Activated CD4-positive, alpha-beta T cell treated with anti-CD3 and anti-CD28 coated beads, Interleukin-2, amount 50 U/mL, for 1 hour (primary cell): ENCODE data around the gene MAN1B1.

ENCODE experiments used
- DNase-seq: peaks from one replicate; pipeline ENCODE4 v3.0.0-alpha.2; 2020

MAN1B1 gene

DNA sequence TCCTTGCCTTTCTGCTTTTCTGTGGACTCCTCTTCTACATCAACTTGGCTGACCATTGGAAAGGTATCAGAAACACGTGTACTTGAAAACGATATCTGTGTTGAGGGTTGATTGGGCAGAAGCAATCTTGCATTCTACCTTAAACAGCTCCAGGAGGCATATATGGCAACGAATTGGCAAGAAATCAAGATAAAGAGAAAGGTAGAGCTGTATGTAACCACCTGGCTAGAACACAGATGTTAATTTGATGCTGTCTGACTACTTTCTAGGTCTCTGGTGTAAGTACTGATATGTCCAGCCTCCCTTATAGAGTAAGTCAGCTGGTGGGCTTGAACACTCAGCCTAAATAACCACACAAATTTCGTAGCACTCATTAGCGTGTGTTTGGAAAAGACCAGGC lies 1.3 kb downstream of the MAN1B1 start:
- no peak for DNase-seq

GRCh38 chr9:137089232-137089947 lies 2.6 kb downstream of the MAN1B1 start:
- DNase-seq, result no peak

DNA sequence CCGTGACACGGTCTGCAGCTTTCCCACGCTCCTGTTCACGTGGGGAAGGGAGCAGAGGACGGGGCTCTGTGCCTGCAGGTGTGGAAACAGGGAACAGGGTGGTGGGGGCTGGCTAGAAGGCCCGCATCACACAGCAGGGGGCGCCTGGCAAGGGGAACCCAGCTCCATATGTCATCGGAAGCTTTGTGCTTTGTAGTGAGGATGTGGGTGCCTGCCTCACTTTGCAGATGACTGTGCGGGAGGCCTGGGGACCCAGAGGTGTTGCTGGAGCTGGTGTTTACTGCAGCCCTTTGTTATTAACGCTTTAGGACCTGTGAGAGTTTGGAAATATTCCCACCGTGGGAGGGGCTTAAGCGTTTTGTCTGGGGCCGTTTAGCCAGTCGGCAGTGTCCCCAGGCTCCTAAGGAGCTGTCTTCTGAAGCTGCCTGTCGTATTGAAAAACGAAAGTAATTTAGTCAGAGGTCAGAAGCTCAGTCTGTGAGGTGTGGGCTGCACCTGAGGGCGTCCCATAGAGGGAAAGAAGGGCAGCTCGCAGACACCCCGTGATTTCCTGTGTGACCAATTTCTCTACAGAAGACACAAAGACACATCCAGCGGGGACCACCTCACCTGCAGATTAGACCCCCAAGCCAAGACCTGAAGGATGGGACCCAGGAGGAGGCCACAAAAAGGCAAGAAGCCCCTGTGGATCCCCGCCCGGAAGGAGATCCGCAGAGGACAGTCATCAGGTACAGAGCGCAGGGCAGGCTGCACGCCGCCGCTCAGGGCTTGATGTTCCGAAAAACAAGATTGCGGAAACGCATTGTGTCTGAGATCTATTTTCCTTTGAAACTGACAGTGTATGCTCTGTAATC lies 9.1 kb downstream of the MAN1B1 start:
- DNase-seq, result peak; percentile 86

DNA sequence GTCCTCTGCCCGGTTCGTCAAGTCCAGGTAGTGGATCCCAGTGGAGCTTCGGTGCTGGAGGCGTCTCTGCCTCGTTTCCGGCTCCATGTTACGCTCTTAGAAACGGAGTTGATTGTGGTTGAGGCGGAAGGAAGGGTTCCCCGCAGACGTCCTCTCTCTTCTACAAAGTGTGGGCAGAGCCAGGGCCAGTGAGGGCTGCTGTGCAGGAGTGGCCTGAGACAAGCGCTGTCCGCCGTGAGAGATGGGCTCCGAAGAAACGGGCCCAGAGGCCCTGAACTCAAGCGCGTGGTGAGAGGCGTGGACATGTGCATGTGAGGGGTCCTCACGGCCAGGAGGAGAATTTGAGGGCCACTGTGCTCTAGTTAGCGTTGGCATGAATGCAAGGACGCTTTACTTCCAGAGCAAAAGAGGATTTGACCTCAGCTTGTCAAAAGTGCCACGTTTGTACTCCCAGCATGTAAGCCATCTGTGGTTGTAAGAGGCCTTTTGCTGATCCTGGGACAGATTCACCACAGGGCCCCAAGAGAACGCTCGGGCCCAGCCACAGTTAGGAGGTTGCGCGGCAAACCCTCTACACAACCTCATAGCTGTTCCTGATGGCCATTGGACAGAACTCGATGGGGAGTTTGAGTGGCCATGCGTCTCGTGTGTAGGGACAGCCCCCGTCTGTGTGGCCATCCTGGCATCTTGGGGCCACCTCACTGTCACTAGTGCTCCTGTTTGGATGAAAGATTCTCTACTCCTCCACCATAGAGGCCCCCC lies 10.2 kb downstream of the MAN1B1 start:
- no peak for DNase-seq

DNA sequence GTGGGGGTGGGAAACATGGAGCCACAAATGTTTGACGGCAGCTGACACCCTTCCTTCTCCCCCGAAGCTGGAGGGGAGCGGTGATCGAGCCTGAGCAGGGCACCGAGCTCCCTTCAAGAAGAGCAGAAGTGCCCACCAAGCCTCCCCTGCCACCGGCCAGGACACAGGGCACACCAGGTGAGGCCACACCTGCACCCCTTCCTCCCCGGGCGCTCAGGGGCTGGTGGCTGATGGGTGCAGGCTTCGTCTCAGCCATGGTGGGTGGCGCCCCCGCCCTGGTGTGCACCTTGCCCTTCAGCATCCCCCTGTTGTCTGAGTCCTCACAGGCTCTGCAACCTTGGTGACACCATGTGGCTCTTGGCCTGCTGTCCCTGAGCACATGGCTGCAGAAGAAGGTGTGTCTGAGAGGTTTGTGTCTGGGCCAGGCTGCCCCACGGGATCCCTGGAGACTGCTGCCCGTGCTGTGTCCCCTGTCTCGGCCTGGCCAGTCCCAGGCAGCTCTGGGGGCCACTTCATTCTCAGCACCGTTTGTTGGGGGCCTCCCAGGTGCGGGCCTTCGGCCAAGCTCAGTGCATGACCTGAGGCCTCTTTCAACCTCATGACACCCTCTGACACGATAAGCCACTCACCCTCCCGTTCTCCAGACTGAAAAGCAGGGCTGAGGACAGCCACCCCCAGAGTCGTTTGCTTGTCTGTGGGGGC lies 11.1 kb downstream of the MAN1B1 start:
- no peak for DNase-seq

DNA sequence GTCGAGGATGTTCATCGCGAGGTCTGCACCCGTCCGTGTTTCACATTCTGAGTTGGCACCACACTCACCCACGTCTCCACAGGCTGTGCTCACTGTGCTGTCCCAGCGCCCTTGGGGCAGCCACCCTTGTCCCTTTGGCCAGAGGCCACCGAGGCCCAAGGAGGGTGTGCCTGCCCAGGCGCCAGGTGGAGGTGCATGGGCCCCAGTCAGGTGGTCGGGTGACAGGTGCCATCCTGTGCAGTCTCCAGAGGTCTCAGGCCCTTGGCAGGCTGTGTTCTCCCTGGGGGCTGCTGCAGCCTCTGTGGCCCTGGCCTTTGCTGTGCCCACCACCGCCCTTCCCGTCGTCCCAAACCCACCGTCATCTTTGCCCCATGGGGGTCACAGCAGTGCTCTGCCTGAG lies 12.4 kb downstream of the MAN1B1 start:
- DNase-seq, result no peak

DNA sequence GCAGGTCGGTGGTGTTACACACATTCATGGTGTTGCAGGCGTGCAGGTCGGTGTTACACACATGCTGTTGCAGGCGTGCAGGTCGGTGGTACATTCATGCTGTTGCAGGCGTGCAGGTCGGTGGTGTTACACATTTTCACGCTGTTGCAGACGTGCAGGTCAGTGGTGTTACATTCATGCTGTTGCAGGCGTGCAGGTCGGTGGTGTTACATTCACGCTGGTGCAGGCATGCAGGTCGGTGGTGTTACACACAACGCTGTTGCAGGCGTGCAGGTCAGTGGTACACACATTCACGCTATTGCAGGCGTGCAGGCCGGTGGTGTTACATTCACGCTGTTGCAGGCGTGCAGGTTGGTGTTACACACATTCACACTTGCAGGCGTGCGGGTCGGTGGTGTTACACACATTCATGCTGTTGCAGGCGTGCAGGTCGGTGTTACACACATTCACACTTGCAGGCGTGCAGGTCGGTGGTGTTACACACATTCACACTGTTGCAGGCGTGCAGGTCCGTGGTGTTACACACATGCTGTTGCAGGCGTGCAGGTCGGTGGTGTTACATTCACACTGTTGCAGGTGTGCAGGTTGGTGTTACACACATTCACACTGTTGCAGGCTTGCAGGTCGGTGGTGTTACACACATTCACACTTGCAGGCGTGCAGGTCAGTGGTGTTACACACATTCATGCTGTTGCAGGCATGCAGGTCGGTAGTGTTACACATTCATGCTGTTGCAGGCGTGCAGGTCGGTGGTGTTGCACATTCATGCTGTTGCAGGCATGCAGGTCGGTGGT lies 16.6 kb downstream of the MAN1B1 start:
- DNase-seq, result no peak

GRCh38 chr9:137105814-137106661 lies 19.3 kb downstream of the MAN1B1 start:
- DNase-seq, result no peak

GRCh38 chr9:137106662-137107250 lies 20.0 kb downstream of the MAN1B1 start:
- DNase-seq, result no peak

- DNase-seq, result no peak
These were observed 20.6 kb downstream of the MAN1B1 start for GRCh38 chr9:137107312-137107921.

GRCh38 chr9:137107982-137108381 lies 21.2 kb downstream of the MAN1B1 start:
- no peak for DNase-seq

GRCh38 chr9:137108608-137109249 lies 21.9 kb downstream of the MAN1B1 start:
- DNase-seq, result no peak

DNA sequence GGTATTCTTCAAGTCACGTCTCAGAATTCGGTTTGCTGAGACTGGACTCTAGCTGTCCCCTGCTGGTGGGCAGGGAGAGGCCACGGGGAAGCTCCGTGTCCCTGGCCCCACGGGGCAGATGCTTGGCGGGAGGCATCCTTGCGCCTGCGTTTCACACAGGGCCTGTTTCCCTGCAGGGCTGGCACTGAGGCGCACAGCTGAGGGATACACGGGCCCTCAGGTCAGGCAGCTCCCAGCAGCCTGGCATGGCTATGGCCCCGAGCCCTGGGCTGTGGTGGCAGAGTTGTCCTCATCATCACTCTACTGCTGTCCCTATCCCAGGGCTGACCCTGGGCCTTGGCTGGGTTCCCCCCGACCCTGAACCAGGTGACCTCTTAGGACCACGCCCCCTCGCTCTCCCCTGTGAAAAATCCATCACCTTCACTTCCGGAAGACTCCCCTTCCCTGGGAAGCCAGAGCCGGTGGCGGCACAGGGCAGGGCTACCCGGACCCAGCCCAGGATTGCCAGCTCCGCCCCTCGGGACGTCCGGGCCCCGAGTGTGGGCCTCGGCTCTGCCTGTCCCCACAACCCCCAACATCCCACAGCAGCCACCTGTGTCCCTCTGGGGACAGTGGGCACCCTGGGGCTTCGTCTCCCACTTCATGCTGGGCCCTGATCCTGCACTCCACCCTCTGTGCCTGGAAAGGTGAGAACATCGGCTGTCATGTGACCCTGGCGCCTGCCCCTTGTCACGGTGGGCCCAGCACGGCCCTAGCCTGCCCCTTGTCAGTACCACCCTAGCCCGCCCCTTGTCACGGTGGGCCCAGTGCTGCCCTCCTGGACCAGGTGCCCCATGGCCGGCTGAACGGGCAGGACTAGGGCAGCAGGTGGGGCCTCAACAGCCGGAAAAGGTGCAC lies 22.7 kb downstream of the MAN1B1 start:
- no peak for DNase-seq

DNA sequence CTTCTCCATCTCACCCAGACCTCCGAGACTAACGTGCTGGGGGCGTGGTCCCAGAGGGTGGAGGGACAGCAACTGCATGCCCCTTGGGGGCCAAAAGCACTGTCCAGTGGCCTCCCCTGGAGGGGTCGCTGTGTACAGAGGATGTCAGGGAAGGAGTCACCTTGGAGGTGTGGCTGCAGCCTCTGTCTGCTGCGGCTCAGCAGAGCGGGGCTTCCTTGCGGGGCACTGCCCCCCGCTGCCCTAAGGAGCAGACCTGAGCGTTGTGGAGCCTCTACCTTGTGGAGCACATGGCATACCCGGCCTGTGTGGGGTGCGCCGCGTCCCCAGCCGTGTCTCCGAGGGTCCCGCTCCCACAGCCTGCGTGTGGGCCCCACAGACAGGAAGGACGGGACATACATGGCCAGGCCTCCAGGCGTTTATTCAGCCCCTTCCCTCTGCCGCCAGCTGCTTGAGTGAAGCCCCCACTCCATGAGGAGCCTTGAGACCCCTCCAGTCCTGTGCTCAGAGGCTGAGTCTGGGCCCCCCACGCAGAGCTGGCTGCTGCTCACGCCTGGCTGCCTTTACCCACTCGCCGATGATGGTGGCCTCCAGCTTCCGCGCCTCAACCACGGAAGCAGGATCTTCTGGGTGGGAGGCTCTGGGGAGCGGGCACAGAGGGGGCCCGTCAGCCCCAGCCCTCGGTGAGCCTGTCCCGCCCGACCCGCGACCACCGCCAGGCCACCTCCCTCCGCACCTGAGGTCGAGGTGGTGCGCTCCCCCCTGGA lies 23.5 kb downstream of the MAN1B1 start:
- DNase-seq, result no peak

- DNase-seq, result no peak
These were observed 24.4 kb downstream of the MAN1B1 start for GRCh38 chr9:137110911-137111787.

DNA sequence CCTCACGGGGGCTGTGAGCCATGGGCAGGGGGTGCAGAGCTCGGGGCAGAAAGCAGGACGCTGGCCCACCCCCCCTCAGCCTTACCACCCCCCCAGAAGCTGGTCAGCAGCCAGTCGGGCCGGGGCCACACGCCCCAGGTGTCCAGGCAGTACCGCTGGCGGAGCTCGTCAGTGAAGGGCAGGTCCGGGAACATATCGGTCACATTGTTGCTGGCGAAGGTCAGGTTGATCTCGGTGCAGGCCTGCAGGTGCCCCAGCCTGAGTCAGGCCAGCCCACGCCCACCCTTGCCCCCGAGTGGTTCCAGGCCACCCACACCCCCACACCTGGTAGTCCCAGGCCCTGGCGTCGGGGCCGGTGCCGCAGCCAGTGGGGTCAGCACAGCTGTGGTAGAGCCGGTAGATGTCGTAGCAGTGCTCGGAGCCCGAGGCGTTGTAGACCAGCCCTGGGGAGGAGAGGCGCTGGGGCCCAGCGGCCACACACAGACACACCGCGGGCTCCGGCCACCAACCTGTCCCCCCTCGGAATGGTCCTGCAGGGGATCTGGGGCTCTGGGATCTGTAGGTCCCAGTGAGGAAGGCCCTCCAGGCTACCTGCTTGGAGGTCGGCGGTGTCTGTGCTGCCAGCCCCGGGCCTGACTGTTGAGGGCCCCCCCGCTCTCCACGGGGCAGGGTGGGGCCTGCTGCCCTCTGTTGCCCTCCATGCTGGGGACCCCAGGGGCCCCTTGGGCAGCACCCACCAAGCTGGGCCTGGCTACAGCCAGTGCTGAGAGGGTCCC lies 25.2 kb downstream of the MAN1B1 start:
- DNase-seq, result no peak
